Activated gamma-delta T cell treated with Interleukin-2 at 50 U/mL for 16 hours (primary cell): Measurements from ENCODE around the gene IFNA6.
A peak's percentile ranks its signal among the peaks of the same experiment; 100 is the strongest.

Experiments
- DNase-seq: peaks from one replicate; pipeline ENCODE4 v3.0.0-alpha.2; 2020

Gene IFNA6

GRCh38 chr9:21326526-21327139, 24.1 kb downstream of the IFNA6 start:
- DNase-seq, result no peak

DNA sequence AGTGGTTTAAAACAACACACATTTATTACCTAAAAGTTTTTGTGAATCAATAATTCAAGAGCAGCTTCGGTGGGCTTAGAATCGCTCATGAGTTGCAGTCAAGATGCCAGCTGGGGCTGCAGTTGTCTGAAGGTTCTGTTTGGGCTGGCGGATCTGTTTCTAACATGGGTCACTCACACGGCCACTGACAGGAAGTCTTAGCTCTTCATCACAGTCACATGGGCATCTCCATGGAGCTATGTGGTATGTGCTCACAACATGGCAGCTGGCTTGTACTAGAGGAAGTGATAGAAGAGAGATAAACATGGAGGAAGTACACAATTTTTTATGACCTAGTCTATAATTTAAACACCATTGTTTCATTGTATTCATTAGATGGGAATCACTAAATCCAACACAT, 26.6 kb downstream of the IFNA6 start:
- DNase-seq, result no peak

DNA sequence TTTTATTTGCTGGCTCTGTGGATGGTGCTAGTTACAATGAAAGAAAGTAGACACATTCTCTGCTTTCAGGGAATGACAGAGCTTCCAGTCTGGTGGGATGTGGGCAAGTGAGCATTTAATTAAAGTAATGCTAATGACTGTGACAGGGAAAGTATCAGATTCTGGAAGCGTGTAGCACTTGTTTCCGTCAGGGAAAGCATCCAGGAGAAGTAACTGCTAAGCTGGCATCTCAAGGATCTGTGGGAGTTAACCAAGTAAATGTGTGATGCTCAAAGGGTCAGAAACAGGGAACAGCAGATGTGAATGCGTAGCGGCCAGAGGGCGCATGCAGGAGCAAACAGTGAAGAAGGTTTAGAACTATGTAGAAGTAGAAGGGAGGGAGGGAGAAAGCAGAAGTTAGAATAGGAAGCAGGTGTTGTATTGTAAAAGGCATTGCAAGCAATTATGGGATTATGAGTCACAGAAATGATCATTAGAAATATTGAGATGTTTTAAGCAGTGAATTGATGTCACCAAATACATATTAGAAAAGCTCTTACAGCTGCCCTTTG, 27.7 kb downstream of the IFNA6 start:
- no peak for DNase-seq

DNA sequence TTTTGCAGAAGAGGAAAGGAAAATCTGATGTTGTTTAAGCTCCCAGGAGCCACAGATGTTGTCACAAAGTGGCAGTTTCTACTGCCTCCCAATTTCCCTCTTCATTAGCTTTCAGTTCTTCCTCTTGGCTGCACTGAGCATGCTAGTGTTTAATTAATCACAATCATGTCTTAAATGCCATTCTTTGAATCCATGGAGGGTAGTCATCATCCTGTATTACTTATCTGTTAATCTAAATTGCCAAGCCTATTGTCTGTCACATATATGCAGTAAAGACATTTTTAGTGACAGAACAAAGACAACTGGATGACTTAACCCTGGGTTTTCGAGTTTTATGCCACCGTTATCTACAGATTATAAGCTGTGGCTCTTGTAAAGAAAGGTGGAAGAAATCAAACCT, 30.2 kb downstream of the IFNA6 start:
- DNase-seq, result no peak

DNA sequence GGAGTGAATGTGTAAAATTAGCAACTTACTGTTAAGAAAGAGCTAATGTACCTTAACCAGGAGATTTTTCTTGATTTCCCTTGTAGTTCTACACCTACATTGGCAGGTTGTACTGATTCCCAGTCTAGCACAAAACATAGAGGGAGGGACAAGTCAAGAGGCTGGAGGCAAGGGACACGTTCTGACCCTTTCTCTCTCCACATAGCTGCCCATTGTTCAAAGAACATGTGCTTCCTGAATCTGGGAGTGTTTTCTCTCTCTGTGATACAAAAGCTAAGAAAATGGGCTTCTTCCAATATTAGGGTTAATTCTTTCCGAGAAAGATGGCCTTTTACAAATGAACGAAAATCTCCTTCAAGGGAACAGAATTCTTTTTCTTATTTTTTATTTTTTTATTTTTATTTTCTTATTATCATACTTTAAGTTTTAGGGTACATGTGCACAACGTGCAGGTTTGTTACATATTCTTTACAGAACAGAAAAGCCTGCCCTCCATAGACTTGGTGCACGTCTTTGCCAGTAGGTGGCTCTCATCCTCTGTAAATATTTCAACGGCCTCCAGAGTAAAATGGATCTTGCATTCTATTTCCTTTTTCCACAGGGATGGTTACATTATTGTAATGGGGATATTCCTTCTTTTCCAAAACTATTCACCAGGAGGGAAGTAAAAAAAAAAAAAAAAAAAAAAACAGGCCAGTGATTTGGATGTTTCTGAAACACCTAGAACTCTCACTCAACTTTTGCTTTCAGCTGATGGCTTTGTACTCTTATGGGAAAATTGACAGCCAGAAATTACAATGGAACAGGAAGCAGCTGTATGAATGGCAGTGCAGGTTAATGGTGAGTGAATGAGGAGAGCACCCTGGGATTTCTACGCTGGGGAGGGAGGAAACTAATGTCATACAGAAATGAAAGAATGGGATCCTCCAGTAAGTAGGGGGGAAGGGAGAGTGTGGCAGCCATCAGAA, 32.4 kb downstream of the IFNA6 start:
- peak; percentile 14 for DNase-seq

DNA sequence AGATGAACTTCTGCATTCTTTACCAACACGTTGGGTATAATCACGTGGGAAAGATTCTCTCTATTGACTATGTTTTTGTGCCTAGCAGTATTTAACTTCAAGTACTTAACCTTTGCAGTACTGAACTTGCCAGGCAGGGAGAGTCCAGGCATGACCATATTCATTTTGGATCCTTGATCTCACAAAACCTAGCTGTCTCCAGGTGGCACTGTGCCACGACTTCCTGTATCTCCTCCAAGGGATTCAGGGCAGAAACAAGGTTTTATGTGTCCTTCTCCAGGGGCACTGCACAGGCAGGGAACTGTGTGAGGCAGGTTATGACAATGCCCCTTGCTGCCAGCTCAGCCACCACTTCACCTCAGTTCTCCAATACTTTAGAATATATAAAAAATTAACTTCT, 33.8 kb downstream of the IFNA6 start:
- no peak for DNase-seq

DNA sequence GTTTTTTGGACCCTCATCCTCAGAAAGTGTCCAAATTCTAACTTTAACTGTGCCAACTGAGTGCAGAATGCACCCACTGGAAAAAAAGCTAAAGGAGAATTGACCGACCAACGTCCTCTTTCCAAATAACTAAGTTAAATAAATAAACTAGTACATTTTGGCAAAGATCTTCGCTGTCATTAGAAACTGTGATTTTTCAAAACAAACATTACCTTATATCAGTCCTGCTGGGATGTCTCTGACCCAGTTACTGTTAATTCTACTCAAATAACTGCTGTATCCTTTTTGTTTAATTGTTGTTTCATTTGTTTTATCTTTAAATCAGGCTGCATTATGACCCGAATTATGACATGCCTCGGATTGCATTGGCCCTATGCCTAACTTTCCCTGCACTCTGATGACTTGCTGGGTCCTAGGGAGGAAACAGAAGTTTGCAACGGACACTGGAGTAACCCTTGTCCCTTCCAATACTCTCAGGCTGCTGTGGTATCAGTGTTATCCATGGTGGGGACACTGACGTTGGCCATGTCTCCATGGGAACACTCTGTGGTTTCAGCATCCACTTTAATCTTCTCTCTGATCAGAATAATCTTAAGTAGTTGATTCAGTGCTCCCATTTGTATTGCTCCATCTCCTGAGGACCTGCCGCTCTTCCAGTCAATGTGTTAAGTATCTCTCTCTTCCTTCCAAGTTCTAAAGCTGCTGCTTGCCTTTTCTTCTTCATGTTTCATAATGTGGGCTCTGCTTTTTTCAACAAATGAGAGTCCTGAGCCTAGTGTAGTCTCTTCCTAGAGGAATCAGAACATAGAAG, 34.5 kb downstream of the IFNA6 start:
- no peak for DNase-seq

DNA sequence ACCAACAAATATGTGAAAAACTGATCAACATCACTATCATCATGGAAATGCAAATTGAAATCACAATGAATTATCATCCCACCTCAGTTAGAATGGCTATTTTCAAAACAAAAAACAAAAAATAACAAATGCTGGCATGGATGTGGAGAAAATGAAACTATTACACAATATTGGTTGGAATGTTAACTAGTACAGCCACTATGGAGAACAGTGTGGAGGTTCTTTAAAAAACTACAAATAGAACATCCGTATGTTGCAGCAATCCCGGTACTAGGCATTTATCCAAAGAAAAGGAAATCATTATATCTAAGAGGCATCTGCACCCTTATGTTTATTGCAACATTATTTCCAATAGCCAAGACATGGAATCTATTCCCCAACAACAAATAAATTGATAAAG, 36.5 kb downstream of the IFNA6 start:
- DNase-seq, result no peak

DNA sequence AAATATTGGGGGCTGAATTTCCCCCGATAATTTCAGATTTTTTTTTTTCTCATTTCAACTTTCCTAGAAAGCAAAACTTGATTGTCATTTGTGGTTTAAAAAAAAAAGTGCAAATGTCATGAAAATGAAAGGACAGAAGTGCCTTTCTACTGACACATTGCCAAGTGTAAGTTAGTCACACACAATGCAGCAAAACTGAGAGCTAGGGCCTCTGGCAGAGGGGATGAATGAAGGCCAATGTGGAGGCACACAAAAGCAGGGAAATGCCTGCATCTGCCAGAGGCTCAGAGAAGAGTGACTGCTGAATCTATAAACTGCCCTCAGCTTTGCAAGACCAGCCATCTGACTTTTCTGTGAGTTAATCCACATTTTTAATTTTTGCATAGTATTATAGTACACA, 38.8 kb downstream of the IFNA6 start:
- DNase-seq, result no peak

GRCh38 chr9:21305213-21305612, 45.5 kb downstream of the IFNA6 start, which contains the start of gene IFNA5:
TSS of gene IFNA5 (minus strand) at chr9:21305313. CDS start at chr9:21305256, 57 bp downstream.
- no peak for DNase-seq
